Measurements from ENCODE around the gene DDI1.

DDI1 gene
- total RNA-seq, result 0 to 0.17 (median 0) reads per million in 3 donors

DNA sequence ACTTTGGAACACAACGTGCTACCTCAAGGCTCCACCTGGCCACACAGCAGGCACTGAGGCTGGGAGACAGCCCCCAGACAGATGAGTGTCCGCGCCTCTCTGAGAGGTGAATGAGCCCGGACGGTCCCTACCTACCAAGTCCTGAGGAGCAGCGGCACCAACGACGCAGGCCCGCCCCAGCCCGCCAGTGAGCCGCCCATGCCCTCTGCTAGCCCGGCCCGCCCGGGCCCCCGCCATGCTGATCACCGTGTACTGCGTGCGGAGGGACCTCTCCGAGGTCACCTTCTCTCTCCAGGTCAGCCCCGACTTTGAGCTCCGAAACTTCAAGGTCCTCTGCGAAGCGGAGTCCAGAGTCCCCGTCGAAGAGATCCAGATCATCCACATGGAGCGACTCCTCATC, at the start of gene DDI1:
TSS of gene DDI1 (plus strand) at position 53 of the 400 bp plus-strand sequence. CDS start at position 236, 183 bp downstream.
- DNase-seq, result no peak
- no peaks in the 10 kb centered on the region for H3K36me3 ChIP-seq (ENCODE audit: control insufficient read depth, insufficient read depth, low read length)

DNA sequence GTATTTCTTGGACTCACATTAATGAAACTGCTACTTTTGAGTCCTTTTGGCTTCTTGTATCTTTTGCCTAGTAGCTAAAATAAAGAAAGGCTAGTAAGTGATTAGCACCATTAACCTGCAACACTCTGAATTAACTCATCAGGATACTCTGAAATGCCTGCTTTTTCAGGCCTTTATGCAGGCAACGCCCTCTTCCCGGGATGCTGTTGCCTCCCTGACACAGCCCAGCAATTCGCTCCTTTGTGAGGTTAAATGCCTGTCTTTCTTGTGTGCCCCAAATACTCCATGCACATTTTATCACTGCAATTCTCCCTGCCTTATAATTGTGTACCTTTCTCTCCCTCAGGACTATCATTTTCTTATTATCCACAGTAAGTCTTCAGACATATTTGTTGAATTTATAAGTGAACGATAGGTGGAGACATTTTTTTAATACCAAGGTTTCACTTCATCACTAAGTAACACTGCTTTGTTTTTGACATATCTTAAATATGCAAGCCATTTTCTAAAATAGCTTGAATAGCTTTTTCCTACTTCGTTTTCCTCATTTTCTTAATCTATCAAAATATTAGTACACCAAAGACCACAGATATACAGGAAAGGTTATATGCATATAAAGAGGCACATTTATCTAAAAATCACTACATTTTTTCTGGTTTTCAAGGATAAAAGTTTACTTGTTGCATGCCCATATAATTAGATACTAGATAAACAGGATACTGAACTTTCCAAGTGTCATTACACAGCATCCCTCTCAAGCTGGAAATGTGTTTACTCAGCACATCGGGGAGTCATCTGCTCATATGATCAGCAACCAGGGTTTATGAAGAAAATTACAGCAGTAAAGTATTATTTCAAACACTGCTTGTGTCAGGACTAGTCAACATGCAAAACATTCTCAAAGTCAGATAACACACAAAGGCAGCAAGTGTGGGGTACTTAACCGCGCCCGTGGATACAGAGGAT, 48.5 kb upstream of the DDI1 start:
- H3K27ac ChIP-seq (ENCODE audit: insufficient read depth, low read length, poor library complexity, severe bottlenecking), result no peak overlapping the region
- no peaks in the 10 kb centered on the region for H3K4me1 ChIP-seq (ENCODE audit: control insufficient read depth, insufficient read depth, low read length, poor library complexity, severe bottlenecking)
- no peak overlapping the region for H3K4me3 ChIP-seq (ENCODE audit: insufficient read depth, low read depth, low read length, poor library complexity, severe bottlenecking)
- no peaks in the 10 kb centered on the region for H3K36me3 ChIP-seq (ENCODE audit: control insufficient read depth, insufficient read depth, low read length)
- no peaks in the 10 kb centered on the region for H3K27me3 ChIP-seq (replicated peaks; ENCODE audit: control insufficient read depth, insufficient read depth, low read length, poor library complexity, severe bottlenecking)
- no peaks in the 10 kb centered on the region for H3K9me3 ChIP-seq (ENCODE audit: control insufficient read depth, low read length)
- DNase-seq, result no peak

More for the DNA sequence above, at the start of gene DDI1:
- Histone ChIP-seq H3K27ac (ENCODE audit: insufficient read depth, low read length, poor library complexity, severe bottlenecking) (no peak within 1 kb of the TSS), H3K27me3 (replicated peaks; ENCODE audit: control insufficient read depth, insufficient read depth, low read length, poor library complexity, severe bottlenecking) (no peaks in the 10 kb centered on the region), H3K4me1 (ENCODE audit: control insufficient read depth, insufficient read depth, low read length, poor library complexity, severe bottlenecking) (no peaks in the 10 kb centered on the region), H3K4me3 (ENCODE audit: insufficient read depth, low read depth, low read length, poor library complexity, severe bottlenecking) (no peak within 1 kb of the TSS), H3K9me3 (ENCODE audit: control insufficient read depth, low read length) (no peaks in the 10 kb centered on the region)

DNA sequence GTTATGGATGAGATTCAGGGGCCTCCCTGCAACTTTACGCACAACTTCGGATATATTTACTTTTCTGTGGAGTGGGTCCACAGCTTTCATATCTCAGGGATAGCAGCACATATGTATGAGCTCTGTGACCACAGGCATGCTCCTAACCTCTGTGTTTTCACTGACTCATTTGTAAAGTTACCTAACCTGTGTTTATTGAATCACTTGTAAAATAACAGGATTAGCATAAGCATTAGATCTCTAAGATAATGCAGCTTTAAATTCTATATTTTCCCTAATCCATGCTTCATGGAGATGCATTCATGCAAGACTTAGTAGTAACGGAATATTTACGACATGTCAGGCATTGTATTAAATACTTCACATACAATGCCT, 47.9 kb upstream of the DDI1 start:
- H3K27me3 ChIP-seq (replicated peaks; ENCODE audit: control insufficient read depth, insufficient read depth, low read length, poor library complexity, severe bottlenecking), result no peaks in the 10 kb centered on the region

DNA sequence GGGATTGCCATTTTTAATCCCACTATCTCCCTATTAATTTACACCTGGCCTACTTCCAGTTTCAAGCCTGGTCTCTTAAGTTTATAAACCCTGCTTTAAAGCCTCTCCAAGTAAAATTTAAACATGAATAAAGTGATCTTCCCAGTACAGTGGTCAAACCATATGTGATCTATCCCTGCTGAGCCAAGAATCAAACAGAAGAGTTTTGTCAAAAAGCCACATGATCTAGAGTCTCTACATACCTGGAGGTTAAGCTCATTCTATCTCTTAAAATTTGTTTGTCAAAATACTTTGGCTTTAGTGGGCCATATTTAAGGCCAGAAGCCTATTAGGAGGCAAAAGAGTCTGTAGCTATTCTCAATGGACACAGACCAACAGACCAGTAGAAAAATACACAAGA, 42.9 kb upstream of the DDI1 start:
- no peaks in the 10 kb centered on the region for H3K4me1 ChIP-seq (ENCODE audit: control insufficient read depth, insufficient read depth, low read length, poor library complexity, severe bottlenecking)
- H3K36me3 ChIP-seq (ENCODE audit: control insufficient read depth, insufficient read depth, low read length), result no peaks in the 10 kb centered on the region
- no peak overlapping the region for H3K4me3 ChIP-seq (ENCODE audit: insufficient read depth, low read depth, low read length, poor library complexity, severe bottlenecking)
- no peak for DNase-seq
- no peaks in the 10 kb centered on the region for H3K9me3 ChIP-seq (ENCODE audit: control insufficient read depth, low read length)
- no peaks in the 10 kb centered on the region for H3K27me3 ChIP-seq (replicated peaks; ENCODE audit: control insufficient read depth, insufficient read depth, low read length, poor library complexity, severe bottlenecking)
- H3K27ac ChIP-seq (ENCODE audit: insufficient read depth, low read length, poor library complexity, severe bottlenecking), result no peak overlapping the region

More for the DNA sequence above, 47.9 kb upstream of the DDI1 start:
- Histone ChIP-seq H3K4me1 (ENCODE audit: control insufficient read depth, insufficient read depth, low read length, poor library complexity, severe bottlenecking) (no peaks in the 10 kb centered on the region), H3K36me3 (ENCODE audit: control insufficient read depth, insufficient read depth, low read length) (no peaks in the 10 kb centered on the region), H3K27ac (ENCODE audit: insufficient read depth, low read length, poor library complexity, severe bottlenecking) (no peak overlapping the region), H3K9me3 (ENCODE audit: control insufficient read depth, low read length) (no peaks in the 10 kb centered on the region), H3K4me3 (ENCODE audit: insufficient read depth, low read depth, low read length, poor library complexity, severe bottlenecking) (no peak overlapping the region)
- no peak for DNase-seq

DNA sequence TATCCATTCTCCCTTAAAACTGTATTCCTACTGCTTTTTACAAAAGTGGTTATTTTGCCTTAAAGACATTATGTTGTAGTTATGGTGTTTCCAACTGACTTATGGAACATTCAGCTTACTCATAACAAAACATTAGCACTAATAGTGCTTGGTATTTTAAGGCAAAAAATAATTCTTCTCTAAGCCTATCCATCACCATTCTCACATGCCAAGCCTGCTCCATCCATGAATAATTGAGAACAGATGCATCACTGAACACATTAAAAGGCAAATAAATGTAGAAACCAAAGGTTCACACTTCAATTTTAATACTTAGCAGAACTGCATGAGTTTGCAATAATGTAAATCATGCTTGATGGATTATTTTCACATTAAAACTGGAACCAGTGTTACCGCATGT, 42.3 kb upstream of the DDI1 start:
- no peaks in the 10 kb centered on the region for H3K9me3 ChIP-seq (ENCODE audit: control insufficient read depth, low read length)
- H3K4me3 ChIP-seq (ENCODE audit: insufficient read depth, low read depth, low read length, poor library complexity, severe bottlenecking), result no peak overlapping the region
- no peak overlapping the region for H3K27ac ChIP-seq (ENCODE audit: insufficient read depth, low read length, poor library complexity, severe bottlenecking)
- H3K4me1 ChIP-seq (ENCODE audit: control insufficient read depth, insufficient read depth, low read length, poor library complexity, severe bottlenecking), result no peaks in the 10 kb centered on the region
- no peaks in the 10 kb centered on the region for H3K36me3 ChIP-seq (ENCODE audit: control insufficient read depth, insufficient read depth, low read length)
- DNase-seq, result no peak
- no peaks in the 10 kb centered on the region for H3K27me3 ChIP-seq (replicated peaks; ENCODE audit: control insufficient read depth, insufficient read depth, low read length, poor library complexity, severe bottlenecking)

DNA sequence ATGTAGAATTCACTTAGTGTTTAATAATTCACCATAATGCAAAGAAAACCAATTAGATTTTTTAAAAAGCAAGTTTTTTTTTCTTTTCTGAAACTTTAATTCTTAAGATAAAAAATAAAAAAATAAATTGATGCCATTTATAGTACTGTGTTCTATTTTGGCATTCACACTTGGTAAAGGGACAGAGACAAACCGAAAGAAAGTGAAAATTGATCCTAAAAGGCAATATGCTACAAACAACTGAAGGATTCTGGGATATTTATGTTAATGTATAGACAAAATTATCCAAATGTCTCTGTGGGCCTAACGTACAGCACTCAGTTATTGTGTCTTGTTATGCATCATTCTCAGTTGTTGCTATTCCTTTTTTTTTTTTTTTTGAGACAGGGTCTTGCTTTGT, 41.9 kb upstream of the DDI1 start:
- Histone ChIP-seq H3K4me1 (ENCODE audit: control insufficient read depth, insufficient read depth, low read length, poor library complexity, severe bottlenecking) (no peaks in the 10 kb centered on the region), H3K4me3 (ENCODE audit: insufficient read depth, low read depth, low read length, poor library complexity, severe bottlenecking) (no peak overlapping the region), H3K9me3 (ENCODE audit: control insufficient read depth, low read length) (no peaks in the 10 kb centered on the region), H3K27me3 (replicated peaks; ENCODE audit: control insufficient read depth, insufficient read depth, low read length, poor library complexity, severe bottlenecking) (no peaks in the 10 kb centered on the region), H3K36me3 (ENCODE audit: control insufficient read depth, insufficient read depth, low read length) (no peaks in the 10 kb centered on the region), H3K27ac (ENCODE audit: insufficient read depth, low read length, poor library complexity, severe bottlenecking) (no peak overlapping the region)
- no peak for DNase-seq

GRCh38 chr11:103995896-103996295, 40.5 kb upstream of the DDI1 start:
- Histone ChIP-seq H3K4me1 (ENCODE audit: control insufficient read depth, insufficient read depth, low read length, poor library complexity, severe bottlenecking) (no peaks in the 10 kb centered on the region), H3K27me3 (replicated peaks; ENCODE audit: control insufficient read depth, insufficient read depth, low read length, poor library complexity, severe bottlenecking) (no peaks in the 10 kb centered on the region), H3K4me3 (ENCODE audit: insufficient read depth, low read depth, low read length, poor library complexity, severe bottlenecking) (no peak overlapping the region), H3K27ac (ENCODE audit: insufficient read depth, low read length, poor library complexity, severe bottlenecking) (no peak overlapping the region), H3K9me3 (ENCODE audit: control insufficient read depth, low read length) (no peaks in the 10 kb centered on the region), H3K36me3 (ENCODE audit: control insufficient read depth, insufficient read depth, low read length) (no peaks in the 10 kb centered on the region)
- DNase-seq, result no peak

DNA sequence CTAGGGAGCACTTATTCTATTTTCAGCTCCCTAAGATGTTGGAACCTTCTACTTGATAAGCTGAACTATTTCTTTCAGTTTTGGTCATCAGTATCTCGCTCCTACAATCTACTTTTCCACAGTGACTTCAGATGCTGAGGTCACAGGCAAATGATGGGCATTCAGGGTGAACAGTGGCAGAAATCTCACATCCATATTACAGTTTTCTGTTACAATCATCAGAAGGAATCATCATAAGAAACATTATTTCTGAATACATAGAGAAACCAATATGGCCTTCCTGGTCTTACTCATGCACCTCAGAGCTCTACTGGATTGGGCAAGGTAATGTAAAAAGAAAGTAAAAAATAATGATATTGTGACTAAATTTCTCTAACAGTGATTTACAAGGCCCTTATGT, 39.4 kb upstream of the DDI1 start:
- Histone ChIP-seq H3K9me3 (ENCODE audit: control insufficient read depth, low read length) (no peaks in the 10 kb centered on the region), H3K27ac (ENCODE audit: insufficient read depth, low read length, poor library complexity, severe bottlenecking) (no peak overlapping the region), H3K27me3 (replicated peaks; ENCODE audit: control insufficient read depth, insufficient read depth, low read length, poor library complexity, severe bottlenecking) (no peaks in the 10 kb centered on the region), H3K4me3 (ENCODE audit: insufficient read depth, low read depth, low read length, poor library complexity, severe bottlenecking) (no peak overlapping the region), H3K4me1 (ENCODE audit: control insufficient read depth, insufficient read depth, low read length, poor library complexity, severe bottlenecking) (no peaks in the 10 kb centered on the region), H3K36me3 (ENCODE audit: control insufficient read depth, insufficient read depth, low read length) (no peaks in the 10 kb centered on the region)
- DNase-seq, result no peak

- Histone ChIP-seq H3K27me3 (replicated peaks; ENCODE audit: control insufficient read depth, insufficient read depth, low read length, poor library complexity, severe bottlenecking) (no peaks in the 10 kb centered on the region), H3K36me3 (ENCODE audit: control insufficient read depth, insufficient read depth, low read length) (no peaks in the 10 kb centered on the region), H3K27ac (ENCODE audit: insufficient read depth, low read length, poor library complexity, severe bottlenecking) (no peak overlapping the region), H3K9me3 (ENCODE audit: control insufficient read depth, low read length) (no peaks in the 10 kb centered on the region), H3K4me1 (ENCODE audit: control insufficient read depth, insufficient read depth, low read length, poor library complexity, severe bottlenecking) (no peaks in the 10 kb centered on the region), H3K4me3 (ENCODE audit: insufficient read depth, low read depth, low read length, poor library complexity, severe bottlenecking) (no peak overlapping the region)
- no peak for DNase-seq
Measured at GRCh38 chr11:103998826-103999508, 37.5 kb upstream of the DDI1 start.

GRCh38 chr11:104000798-104001197, 35.6 kb upstream of the DDI1 start:
- Histone ChIP-seq H3K36me3 (ENCODE audit: control insufficient read depth, insufficient read depth, low read length) (no peaks in the 10 kb centered on the region), H3K27me3 (replicated peaks; ENCODE audit: control insufficient read depth, insufficient read depth, low read length, poor library complexity, severe bottlenecking) (no peaks in the 10 kb centered on the region), H3K4me1 (ENCODE audit: control insufficient read depth, insufficient read depth, low read length, poor library complexity, severe bottlenecking) (no peaks in the 10 kb centered on the region), H3K4me3 (ENCODE audit: insufficient read depth, low read depth, low read length, poor library complexity, severe bottlenecking) (no peak overlapping the region), H3K27ac (ENCODE audit: insufficient read depth, low read length, poor library complexity, severe bottlenecking) (no peak overlapping the region), H3K9me3 (ENCODE audit: control insufficient read depth, low read length) (no peaks in the 10 kb centered on the region)
- no peak for DNase-seq
